Left ventricle myocardium inferior (tissue), 1 donor: ENCODE measurements around the gene DUSP1. TPM values are rescaled to one million over a fixed set of nuclear protein-coding genes. Genes with fewer than 3 reads are reported as not detected.

Experiments used
- DNase-seq: peaks from one replicate; pipeline ENCODE4 v3.0.0-alpha.2; 2020
- H3K27ac ChIP-seq: fragments of 200-600 bp; replicated peaks from 2 replicates; pipeline ENCODE4 v1.8.0; 2021
- H3K27me3 ChIP-seq: fragments of 200-600 bp; 2 replicates; pipeline ENCODE4 v1.8.0; 2021; ENCODE audit warnings: low read depth
- H3K36me3 ChIP-seq: fragments of 200-600 bp; 2 replicates; pipeline ENCODE4 v1.8.0; 2021
- H3K4me1 ChIP-seq: fragments of 200-600 bp; 2 replicates; pipeline ENCODE4 v1.8.0; 2021
- H3K4me3 ChIP-seq: fragments of 200-600 bp; 2 replicates; pipeline ENCODE4 v1.8.0; 2021; ENCODE audit warnings: mild to moderate bottlenecking, moderate library complexity
- H3K9me3 ChIP-seq: fragments of 200-600 bp; replicated peaks from 2 replicates; pipeline ENCODE4 v1.8.0; 2021
- intact Hi-C: fragments of 100-400 bp; cut with micrococcal nuclease; formaldehyde crosslinking; loops from one replicate; pipeline ENCODE4 v1.11.0; 2022
- total RNA-seq: library from RNA; stranded (reverse); fragmentation: NEBNext Ultra II Directional; extraction: Animal tissue kit (Norgen Biotek cat#: 25700); gene quantifications from one replicate; pipeline ENCODE4 v1.2.1, GENCODE V29; 2021
- TF ChIP-seq, protein P1 (sequence below): fragments of 200-600 bp; IDR thresholded peaks from 2 replicates; pipeline ENCODE4 v1.8.0; 2021; ENCODE audit warnings: antibody characterized with exemption, mild to moderate bottlenecking, borderline replicate concordance
- donor health status: DM: no; HTN: yes; CAD: no; lungs with severe emphysema.

DUSP1 gene
- total RNA-seq, 1 donor from 2014 or later, result 85.0 TPM

DNA sequence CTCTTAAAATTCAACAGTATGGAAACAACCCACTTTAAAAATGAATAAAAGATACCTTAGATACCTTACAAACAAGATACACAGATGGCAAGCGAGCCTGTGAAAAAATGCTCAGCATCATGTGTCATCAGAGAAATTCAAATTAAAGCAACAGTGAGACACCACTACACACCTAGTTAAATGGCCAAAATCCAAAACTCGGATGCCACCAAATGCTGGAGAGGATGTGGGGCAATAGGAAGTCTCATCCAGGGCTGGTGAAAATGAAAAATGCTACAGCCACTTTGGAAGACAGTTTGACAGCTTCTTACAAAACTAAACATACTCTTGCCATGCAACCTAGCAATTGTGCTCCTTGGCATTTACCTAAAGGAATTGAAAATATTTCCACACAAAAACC lies 17.9 kb downstream of the DUSP1 start:
- Histone ChIP-seq H3K4me3 (no peak overlapping the region), H3K27ac (peak overlapping the region; percentile 98), H3K27me3 (no peaks in the 10 kb centered on the region), H3K9me3 (peaks cover 12% of the 10 kb centered on the region), H3K36me3 (no peaks in the 10 kb centered on the region), H3K4me1 (peaks cover 54% of the 10 kb centered on the region)
- TF ChIP-seq, protein P1, sequence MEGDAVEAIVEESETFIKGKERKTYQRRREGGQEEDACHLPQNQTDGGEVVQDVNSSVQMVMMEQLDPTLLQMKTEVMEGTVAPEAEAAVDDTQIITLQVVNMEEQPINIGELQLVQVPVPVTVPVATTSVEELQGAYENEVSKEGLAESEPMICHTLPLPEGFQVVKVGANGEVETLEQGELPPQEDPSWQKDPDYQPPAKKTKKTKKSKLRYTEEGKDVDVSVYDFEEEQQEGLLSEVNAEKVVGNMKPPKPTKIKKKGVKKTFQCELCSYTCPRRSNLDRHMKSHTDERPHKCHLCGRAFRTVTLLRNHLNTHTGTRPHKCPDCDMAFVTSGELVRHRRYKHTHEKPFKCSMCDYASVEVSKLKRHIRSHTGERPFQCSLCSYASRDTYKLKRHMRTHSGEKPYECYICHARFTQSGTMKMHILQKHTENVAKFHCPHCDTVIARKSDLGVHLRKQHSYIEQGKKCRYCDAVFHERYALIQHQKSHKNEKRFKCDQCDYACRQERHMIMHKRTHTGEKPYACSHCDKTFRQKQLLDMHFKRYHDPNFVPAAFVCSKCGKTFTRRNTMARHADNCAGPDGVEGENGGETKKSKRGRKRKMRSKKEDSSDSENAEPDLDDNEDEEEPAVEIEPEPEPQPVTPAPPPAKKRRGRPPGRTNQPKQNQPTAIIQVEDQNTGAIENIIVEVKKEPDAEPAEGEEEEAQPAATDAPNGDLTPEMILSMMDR, result no peak
- intact Hi-C loops, result no loop called here
- DNase-seq, result no peak

DNA sequence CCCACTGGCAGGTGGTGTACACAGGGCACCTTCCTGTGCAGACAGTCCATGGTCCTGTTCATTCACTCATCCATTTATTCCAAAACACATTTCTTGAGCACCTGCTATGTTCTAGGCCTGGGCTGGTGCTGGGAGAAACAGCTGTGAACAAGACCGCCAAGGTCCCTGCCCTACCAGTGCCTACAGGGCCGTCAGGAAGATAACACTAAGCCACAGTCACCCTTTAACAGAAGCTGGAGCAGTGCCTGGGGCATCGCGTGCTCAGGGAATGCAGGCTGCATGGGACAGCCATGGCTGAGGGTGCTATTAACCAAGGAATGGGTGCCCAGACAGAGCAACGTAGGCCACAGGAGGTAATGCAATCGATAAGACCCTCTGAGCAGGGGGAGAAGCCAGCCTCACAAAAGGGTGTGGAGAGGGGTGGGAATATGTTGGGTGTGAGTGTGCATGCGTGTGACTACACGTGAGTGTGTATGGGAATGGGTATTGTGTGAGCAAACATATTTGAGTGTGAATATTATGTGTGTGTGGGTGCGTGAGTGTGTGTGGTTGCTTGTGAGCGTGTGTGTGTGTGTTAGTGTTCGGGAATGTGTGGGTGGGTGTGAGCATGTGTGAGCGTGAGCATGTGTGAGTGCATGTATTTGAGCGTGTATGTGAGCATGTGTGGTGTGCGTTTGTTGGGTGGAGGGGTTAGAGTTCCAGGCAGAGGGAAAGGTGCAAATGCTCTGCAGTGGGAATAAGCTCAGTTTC lies 19.1 kb downstream of the DUSP1 start:
- H3K27ac ChIP-seq, result peak overlapping the region; percentile 98
- H3K4me1 ChIP-seq, result peaks cover 59% of the 10 kb centered on the region
- H3K27me3 ChIP-seq, result no peaks in the 10 kb centered on the region
- TF ChIP-seq, protein P1, result no peak
- H3K36me3 ChIP-seq, result no peaks in the 10 kb centered on the region
- peak overlapping the region; percentile 22 for H3K4me3 ChIP-seq
- peaks cover 19% of the 10 kb centered on the region for H3K9me3 ChIP-seq
- intact Hi-C loops, result no loop called here
- DNase-seq, result peak; percentile 64

DNA sequence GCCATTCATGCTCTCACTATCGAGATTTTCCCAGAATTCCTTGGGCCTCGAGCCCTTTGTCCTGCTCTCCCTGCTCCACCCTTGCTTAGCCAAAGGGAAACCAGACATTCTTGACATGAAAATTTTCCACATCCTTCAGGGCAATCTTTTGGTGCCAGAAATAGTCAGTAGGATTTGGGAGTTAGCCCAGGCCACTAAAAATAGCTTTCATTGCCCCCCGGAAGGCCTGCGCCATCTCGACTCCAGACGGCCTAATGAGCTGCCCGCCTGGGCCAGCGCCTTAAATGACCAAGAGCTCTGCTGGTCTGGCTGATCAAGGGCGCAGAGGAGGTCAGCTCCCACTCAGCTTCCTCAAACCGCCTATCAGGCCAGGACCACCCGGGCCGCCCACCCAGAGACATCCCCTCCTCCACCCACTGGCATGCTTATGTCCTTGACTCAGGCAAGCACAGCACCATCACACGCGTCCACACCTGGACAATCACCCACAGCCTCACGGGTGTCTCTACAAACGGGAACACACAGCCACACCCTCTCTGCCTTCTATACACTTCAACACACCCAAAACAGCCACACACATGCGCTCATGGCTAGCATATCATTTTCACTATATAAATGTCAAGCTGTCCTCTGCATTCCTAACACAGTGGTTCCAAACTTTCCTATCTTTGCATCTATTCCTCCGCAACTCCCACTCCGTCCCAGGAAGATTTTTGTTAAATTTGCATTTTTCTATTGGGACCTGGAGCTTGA lies 20.9 kb downstream of the DUSP1 start:
- no peak for DNase-seq
- no peaks in the 10 kb centered on the region for H3K36me3 ChIP-seq
- TF ChIP-seq, protein P1, result no peak
- intact Hi-C loops, result no loop called here
- peaks cover 13% of the 10 kb centered on the region for H3K9me3 ChIP-seq
- no peak overlapping the region for H3K4me3 ChIP-seq
- H3K27me3 ChIP-seq, result no peaks in the 10 kb centered on the region
- H3K4me1 ChIP-seq, result peaks cover 78% of the 10 kb centered on the region
- peak overlapping the region; percentile 98 for H3K27ac ChIP-seq

DNA sequence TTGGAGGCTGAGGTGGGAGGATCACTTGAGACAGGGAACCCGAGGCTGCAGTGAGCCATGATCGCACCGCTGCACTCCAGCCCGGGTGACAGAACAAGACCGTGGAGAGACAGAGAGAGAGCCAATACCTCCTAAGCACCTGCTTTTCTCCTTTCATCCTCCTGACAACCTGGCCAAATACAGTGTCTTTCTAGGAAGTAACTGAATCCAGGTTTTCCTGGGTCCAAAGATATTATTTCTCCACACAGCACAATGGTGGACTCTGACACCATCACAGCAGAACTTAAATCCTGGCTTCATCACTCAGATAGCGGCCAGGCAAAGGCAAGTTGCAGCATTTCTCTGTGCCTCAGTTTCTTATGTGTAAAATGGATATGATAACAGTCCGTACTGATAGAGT lies 21.9 kb downstream of the DUSP1 start:
- H3K36me3 ChIP-seq, result no peaks in the 10 kb centered on the region
- H3K27me3 ChIP-seq, result no peaks in the 10 kb centered on the region
- peak overlapping the region; percentile 98 for H3K27ac ChIP-seq
- no peak for DNase-seq
- H3K9me3 ChIP-seq, result peaks cover 7% of the 10 kb centered on the region
- TF ChIP-seq, protein P1, result no peak
- intact Hi-C loops, result no loop called here
- peaks cover 85% of the 10 kb centered on the region for H3K4me1 ChIP-seq
- peak overlapping the region; percentile 43 for H3K4me3 ChIP-seq

- Histone ChIP-seq H3K36me3 (no peaks in the 10 kb centered on the region), H3K4me1 (peaks cover 91% of the 10 kb centered on the region), H3K4me3 (peak overlapping the region; percentile 43), H3K27me3 (no peaks in the 10 kb centered on the region), H3K9me3 (peaks cover 7% of the 10 kb centered on the region), H3K27ac (peak overlapping the region; percentile 98)
- TF ChIP-seq, protein P1, result peak; percentile 19
- intact Hi-C loops, result no loop called here
- peak; percentile 90 for DNase-seq
These were observed 22.6 kb downstream of the DUSP1 start for GRCh38 chr5:172748341-172748843.
